GM23338 (cell line): Measurements from ENCODE around the gene SHB. TPM values are rescaled to one million over a fixed set of nuclear protein-coding genes. Genes with fewer than 3 reads are reported as not detected.

Source experiments
- ATAC-seq: fragments of 200-7000 bp; cut with Tn5 transposase; 3 replicates; pipeline ENCODE4 v1.9.1; 2020
- DNase-seq: peaks from one replicate; pipeline ENCODE4 v3.0.0-alpha.2; 2015; ENCODE audit warnings: low spot score
- H2AFZ ChIP-seq: fragments of 200-600 bp; sonication (generic); 2 replicates; pipeline ENCODE4 v1.8.0; 2016; ENCODE audit warnings: antibody characterized with exemption, mild to moderate bottlenecking, moderate library complexity
- H3F3A ChIP-seq: fragments of 200-600 bp; sonication (generic); replicated peaks from 2 replicates; pipeline ENCODE4 v1.8.0; 2017; ENCODE audit warnings: antibody characterized with exemption, mixed run types, low read depth
- H3K27ac ChIP-seq: fragments of 200-600 bp; sonication (generic); 2 replicates; pipeline ENCODE4 v1.6.1; 2016; ENCODE audit warnings: low read depth
- H3K27me3 ChIP-seq: fragments of 200-600 bp; sonication (generic); 2 replicates; pipeline ENCODE4 v1.8.0; 2016; ENCODE audit warnings: mild to moderate bottlenecking, mixed run types, moderate library complexity; ENCODE audit not compliant: insufficient read depth
- H3K36me3 ChIP-seq: fragments of 200-600 bp; sonication (generic); 2 replicates; pipeline ENCODE4 v1.8.0; 2016; ENCODE audit warnings: mild to moderate bottlenecking; ENCODE audit not compliant: insufficient read depth
- H3K4me1 ChIP-seq: fragments of 200-600 bp; sonication (generic); 2 replicates; pipeline ENCODE4 v1.8.0; 2016; ENCODE audit warnings: mild to moderate bottlenecking, moderate library complexity; ENCODE audit not compliant: insufficient read depth
- H3K4me2 ChIP-seq: fragments of 200-600 bp; sonication (generic); 2 replicates; pipeline ENCODE4 v1.7.1; 2017; ENCODE audit warnings: mixed run types
- H3K4me3 ChIP-seq: fragments of 200-600 bp; sonication (generic); 2 replicates; pipeline ENCODE4 v1.6.1; 2016; ENCODE audit warnings: mixed run types
- H3K79me2 ChIP-seq: fragments of 200-600 bp; sonication (generic); replicated peaks from 2 replicates; pipeline ENCODE4 v1.8.0; 2017; ENCODE audit warnings: mild to moderate bottlenecking; ENCODE audit not compliant: insufficient read depth
- H3K9me2 ChIP-seq: fragments of 200-600 bp; sonication (generic); 2 replicates; pipeline ENCODE4 v1.8.0; 2017; ENCODE audit not compliant: insufficient read depth
- H4K20me1 ChIP-seq: fragments of 200-600 bp; sonication (generic); replicated peaks from 2 replicates; pipeline ENCODE4 v1.8.0; 2017; ENCODE audit warnings: mild to moderate bottlenecking; ENCODE audit not compliant: insufficient read depth
- H3K27ac Mint-ChIP-seq: 2 replicates; pipeline ENCODE4 v1.8.0; 2020; ENCODE audit warnings: inconsistent platforms, mild to moderate bottlenecking, moderate library complexity, mixed read lengths
- H3K27me3 Mint-ChIP-seq: 3 replicates; pipeline ENCODE4 v1.8.0; 2022; ENCODE audit warnings: low read depth, mild to moderate bottlenecking, moderate library complexity, mixed read lengths, inconsistent platforms; ENCODE audit not compliant: insufficient read depth, poor library complexity
- H3K36me3 Mint-ChIP-seq: 3 replicates; pipeline ENCODE4 v1.8.0; 2021; ENCODE audit warnings: low read depth, mild to moderate bottlenecking, inconsistent platforms, moderate library complexity, mixed read lengths
- H3K4me1 Mint-ChIP-seq: 3 replicates; pipeline ENCODE4 v1.8.0; 2020; ENCODE audit warnings: mild to moderate bottlenecking, inconsistent platforms, mixed read lengths
- H3K4me3 Mint-ChIP-seq: 3 replicates; pipeline ENCODE4 v1.8.0; 2021; ENCODE audit warnings: moderate library complexity, mild to moderate bottlenecking, inconsistent platforms, mixed read lengths
- H3K9me3 Mint-ChIP-seq: 3 replicates; pipeline ENCODE4 v1.8.0; 2020; ENCODE audit warnings: moderate library complexity, mild to moderate bottlenecking, inconsistent platforms, mixed read lengths
- CREB1 ChIP-seq: fragments of 250-450 bp; sonication (Bioruptor Pico); IDR thresholded peaks from 2 replicates; pipeline ENCODE4 v1.5.0; 2020; ENCODE audit warnings: low read depth, mild to moderate bottlenecking, moderate library complexity
- CTCF ChIP-seq, 2 experiments: fragments of 200-600 bp in 1 of 2; sonication (generic) in 1 of 2; conservative IDR thresholded peaks; 2 replicates each; pipeline versions ENCODE4 v1.5.1 to v1.6.1; 2016 to 2017; ENCODE audit warnings: antibody characterized with exemption in 2 of 2, low read depth in 2 of 2, mild to moderate bottlenecking in 2 of 2, moderate library complexity in 1 of 2
- ETS1 ChIP-seq: IDR thresholded peaks from 2 replicates; pipeline ENCODE4 v1.6.1; 2016; ENCODE audit warnings: antibody characterized with exemption
- EZH2 ChIP-seq: fragments of 200-600 bp; sonication (generic); IDR thresholded peaks from one replicate; pipeline ENCODE4 v1.8.0; 2017; ENCODE audit warnings: antibody characterized with exemption, mild to moderate bottlenecking, low read depth; ENCODE audit not compliant: unreplicated experiment
- EZH2phosphoT487 ChIP-seq: fragments of 200-600 bp; sonication (generic); IDR thresholded peaks from one replicate; pipeline ENCODE4 v1.8.1; 2018; ENCODE audit warnings: antibody characterized with exemption; ENCODE audit not compliant: unreplicated experiment
- JUNB ChIP-seq: IDR thresholded peaks from one replicate; pipeline ENCODE4 v1.6.1; 2016; ENCODE audit warnings: antibody characterized with exemption; ENCODE audit not compliant: unreplicated experiment
- NANOG ChIP-seq: IDR thresholded peaks from 2 replicates; pipeline ENCODE4 v1.6.1; 2016; ENCODE audit warnings: antibody characterized with exemption, borderline replicate concordance
- POLR2AphosphoS5 ChIP-seq: IDR thresholded peaks from 2 replicates; pipeline ENCODE4 v1.6.1; 2016; ENCODE audit warnings: antibody characterized with exemption, low read depth
- REST ChIP-seq: IDR thresholded peaks from one replicate; pipeline ENCODE4 v1.6.1; 2018; ENCODE audit warnings: antibody characterized with exemption; ENCODE audit not compliant: unreplicated experiment
- STAT1 ChIP-seq: IDR thresholded peaks from one replicate; pipeline ENCODE4 v1.6.1; 2016; ENCODE audit warnings: antibody characterized with exemption; ENCODE audit not compliant: unreplicated experiment
- ZNF114 ChIP-seq: fragments of 250-450 bp; sonication (Bioruptor Pico); IDR thresholded peaks from 2 replicates; pipeline ENCODE4 v1.5.0; 2020; ENCODE audit warnings: mild to moderate bottlenecking, moderate library complexity
- ZNF331 ChIP-seq: fragments of 250-450 bp; sonication (Bioruptor Pico); IDR thresholded peaks from 2 replicates; pipeline ENCODE4 v1.5.0; 2020; ENCODE audit warnings: low read depth, mild to moderate bottlenecking, moderate library complexity
- polyA plus RNA-seq: library from polyadenylated mRNA; unstranded; fragments of >200 nt; fragmentation: Nextera tagmentation; extraction: Ambion mirVana; gene quantifications from 2 replicates; pipeline ENCODE4 v1.2.1, GENCODE V29; 2016
- total RNA-seq: library from RNA; depleted of rRNA; stranded (reverse); fragments of >200 nt; shearing (Covaris generic); gene quantifications from 2 replicates; pipeline ENCODE4 v1.2.3, GENCODE V29; 2014

Gene SHB
- total and polyA plus RNA-seq, 2 experiments from 2014 or later, result 1.5 to 14.0 TPM

GRCh38 chr9:37943345-37944265 lies 125.4 kb downstream of the SHB start (continued):
- no peak for TF ChIP-seq CTCF (conservative IDR thresholded peaks at IDR 0.05; ENCODE audit: low read depth in 2 of 2)
- no peak for TF ChIP-seq POLR2AphosphoS5
- TF ChIP-seq ETS1, result no peak
- no peak for TF ChIP-seq STAT1
- TF ChIP-seq EZH2, result no peak
- no peak for TF ChIP-seq EZH2phosphoT487
- no peak for TF ChIP-seq ZNF331 (CRISPR knock-in tag)
- TF ChIP-seq CREB1 (CRISPR knock-in tag), result no peak
- no peak for TF ChIP-seq JUNB
- TF ChIP-seq NANOG, result no peak

- TF ChIP-seq STAT1, result no peak
- TF ChIP-seq CTCF (conservative IDR thresholded peaks at IDR 0.05; ENCODE audit: low read depth in 2 of 2), result no peak
- TF ChIP-seq CREB1 (CRISPR knock-in tag), result no peak
- no peak for TF ChIP-seq REST
- TF ChIP-seq NANOG, result no peak
- TF ChIP-seq ZNF114 (CRISPR knock-in tag), result no peak
- TF ChIP-seq EZH2phosphoT487, result no peak
- TF ChIP-seq ZNF331 (CRISPR knock-in tag), result no peak
- Histone ChIP-seq H3K4me3 (no peak overlapping the region), H2AFZ (no peak overlapping the region), H3K4me2 (no peak overlapping the region), H3K27me3 (no peaks in the 10 kb centered on the region), H3K4me1 (peaks cover 16% of the 10 kb centered on the region), H3K27ac (no peak overlapping the region), H3F3A (no peaks in the 10 kb centered on the region), H4K20me1 (no peaks in the 10 kb centered on the region), H3K36me3 (no peaks in the 10 kb centered on the region; the same call in 1 of the 2 replicates), H3K79me2 (no peaks in the 10 kb centered on the region), H3K9me2 (0 out of 2 replicates have a peak, but pooled peaks cover 3% of the 10 kb centered on the region)
- Mint-ChIP-seq H3K36me3 (no peaks in the 10 kb centered on the region; the same call in 2 of the 3 replicates), H3K27me3 (peaks cover 6% of the 10 kb centered on the region), H3K4me1 (peaks cover 35% of the 10 kb centered on the region), H3K4me3 (no peak overlapping the region), H3K27ac (no peak overlapping the region), H3K9me3 (no peaks in the 10 kb centered on the region)
- peak; percentile 27 for DNase-seq
- peak; percentile 46 for ATAC-seq
These were observed 126.2 kb downstream of the SHB start for GRCh38 chr9:37942621-37943344.
